ENCODE results near the gene ZNF697. TPM values are rescaled to one million over a fixed set of nuclear protein-coding genes. Genes with fewer than 3 reads are reported as not detected.

The ZNF697 gene
- total RNA-seq, 2 donors from 2014 or later: 12.0 to 14.8 TPM

DNA sequence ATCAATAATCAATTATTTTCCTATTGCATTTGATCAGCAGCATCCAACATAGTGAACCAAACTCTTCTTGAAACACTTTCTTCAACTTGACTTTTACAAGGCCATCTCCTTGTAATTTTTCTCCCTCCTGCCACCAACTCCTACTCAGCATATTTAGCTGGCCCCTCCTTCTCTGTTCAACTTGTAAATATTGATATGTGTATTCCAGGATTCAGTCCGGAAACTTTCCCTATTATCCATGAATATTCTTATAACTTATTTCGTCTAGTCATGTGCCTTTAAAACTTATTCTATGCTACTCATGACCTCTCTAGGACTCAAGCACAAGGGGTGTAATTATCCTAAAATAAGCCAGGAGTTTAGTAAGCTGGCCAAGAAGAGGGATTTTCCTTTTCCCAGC is 52.9 kb downstream of the ZNF697 start:
- H3K27ac Mint-ChIP-seq: no peak overlapping the region
- WGBS, 2 experiments (ENCODE audit: insufficient coverage in 1 of 2, insufficient read length in 1 of 2): 84 to 100% methylated on average over 1 to 2 of the region's 2 CpGs

DNA sequence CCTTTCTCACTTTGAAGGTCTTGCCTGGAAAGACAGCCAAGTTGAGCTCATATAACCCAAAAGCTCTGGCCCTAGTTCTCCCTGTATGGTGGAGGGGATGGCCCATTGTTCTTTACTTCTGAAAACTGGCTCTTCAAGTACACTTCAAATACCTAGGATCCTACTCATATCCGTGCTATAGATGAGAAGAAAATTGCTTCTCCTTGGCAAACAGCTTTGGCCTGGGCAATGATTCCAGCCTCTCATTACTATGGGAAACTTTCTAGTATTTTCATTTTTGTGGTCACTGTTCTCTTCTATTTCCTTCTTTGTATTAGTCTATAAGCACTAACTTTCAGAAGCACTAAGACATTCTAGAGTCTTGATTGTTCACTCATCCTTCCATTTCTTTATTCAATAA is 53.7 kb downstream of the ZNF697 start:
- Histone ChIP-seq H3K4me3 (ENCODE audit: low read length) (no peak overlapping the region), H3K4me1 (ENCODE audit: control insufficient read depth, insufficient read depth, low read length) (no peaks in the 10 kb centered on the region), H3K9ac (ENCODE audit: extremely low read depth, low read length, poor library complexity, severe bottlenecking) (no peak overlapping the region), H3K27ac (ENCODE audit: low read depth, low read length) (no peak overlapping the region), H3K27me3 (ENCODE audit: control insufficient read depth, insufficient read depth, low read length, poor library complexity, severe bottlenecking) (no peaks in the 10 kb centered on the region), H3K9me3 (ENCODE audit: control insufficient read depth, low read length) (no peaks in the 10 kb centered on the region), H3K36me3 (ENCODE audit: control insufficient read depth, insufficient read depth, low read length) (no peaks in the 10 kb centered on the region)
- TF ChIP-seq CTCF (conservative IDR thresholded peaks at IDR 0.05): no peak
- Mint-ChIP-seq H3K4me3 (no peak overlapping the region), H3K27ac (no peak overlapping the region), H3K4me1 (no peaks in the 10 kb centered on the region), H3K36me3 (ENCODE audit: low read depth) (no peaks in the 10 kb centered on the region), H3K9me3 (peaks cover 2% of the 10 kb centered on the region), H3K27me3 (ENCODE audit: insufficient read depth) (peaks cover 2% of the 10 kb centered on the region)
- WGBS, 2 experiments (ENCODE audit: insufficient coverage in 1 of 2, insufficient read length in 1 of 2): 86% methylated on average over 1 of the region's 1 CpG; no CpG with 5 or more reads in 1 of the 2 experiments
- no peak for DNase-seq

More for the DNA sequence above, 52.9 kb downstream of the ZNF697 start:
- Histone ChIP-seq H3K27ac (ENCODE audit: low read depth, low read length) (no peak overlapping the region), H3K4me1 (ENCODE audit: control insufficient read depth, insufficient read depth, low read length) (no peaks in the 10 kb centered on the region), H3K36me3 (ENCODE audit: control insufficient read depth, insufficient read depth, low read length) (no peaks in the 10 kb centered on the region), H3K27me3 (ENCODE audit: control insufficient read depth, insufficient read depth, low read length, poor library complexity, severe bottlenecking) (no peaks in the 10 kb centered on the region), H3K4me3 (ENCODE audit: low read length) (no peak overlapping the region), H3K9me3 (ENCODE audit: control insufficient read depth, low read length) (no peaks in the 10 kb centered on the region), H3K9ac (ENCODE audit: extremely low read depth, low read length, poor library complexity, severe bottlenecking) (no peak overlapping the region)
- Mint-ChIP-seq H3K4me1 (no peaks in the 10 kb centered on the region), H3K27me3 (ENCODE audit: insufficient read depth) (peaks cover 2% of the 10 kb centered on the region), H3K9me3 (peaks cover 2% of the 10 kb centered on the region), H3K36me3 (ENCODE audit: low read depth) (no peaks in the 10 kb centered on the region), H3K4me3 (no peak overlapping the region)
- no peak for TF ChIP-seq CTCF (conservative IDR thresholded peaks at IDR 0.05)
- DNase-seq: no peak

DNA sequence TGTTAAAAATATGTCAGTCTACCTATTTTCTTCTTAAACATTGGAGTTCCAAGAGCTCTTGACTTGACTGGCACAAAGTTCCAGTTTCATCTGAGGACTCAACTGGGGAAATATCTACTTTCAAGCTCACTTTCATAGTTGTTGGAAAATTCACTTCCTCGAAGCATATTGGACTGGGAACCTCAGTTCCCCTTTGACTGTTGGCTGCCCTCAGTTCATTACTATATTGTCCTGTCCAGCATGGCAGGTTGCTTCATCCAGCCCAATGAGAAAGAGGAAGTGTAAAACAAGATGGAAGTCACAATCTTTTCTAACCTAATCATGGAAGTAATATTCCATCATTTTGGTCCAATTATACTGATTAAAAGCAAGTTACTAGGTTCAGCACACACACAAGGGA is 54.3 kb downstream of the ZNF697 start:
- no peaks in the 10 kb centered on the region for H3K27me3 ChIP-seq (ENCODE audit: control insufficient read depth, insufficient read depth, low read length, poor library complexity, severe bottlenecking)
- Mint-ChIP-seq H3K4me1 (no peaks in the 10 kb centered on the region), H3K27ac (no peak overlapping the region), H3K9me3 (peaks cover 2% of the 10 kb centered on the region), H3K27me3 (ENCODE audit: insufficient read depth) (peaks cover 2% of the 10 kb centered on the region), H3K36me3 (ENCODE audit: low read depth) (no peaks in the 10 kb centered on the region), H3K4me3 (no peak overlapping the region)
- no peak overlapping the region for H3K4me3 ChIP-seq (ENCODE audit: low read length)
- WGBS, 2 experiments (ENCODE audit: insufficient coverage in 1 of 2, insufficient read length in 1 of 2): 83% methylated on average over 1 of the region's 1 CpG; no CpG with 5 or more reads in 1 of the 2 experiments
- TF ChIP-seq CTCF (conservative IDR thresholded peaks at IDR 0.05): no peak
- H3K9ac ChIP-seq (ENCODE audit: extremely low read depth, low read length, poor library complexity, severe bottlenecking): no peak overlapping the region
- H3K27ac ChIP-seq (ENCODE audit: low read depth, low read length): no peak overlapping the region
- no peaks in the 10 kb centered on the region for H3K36me3 ChIP-seq (ENCODE audit: control insufficient read depth, insufficient read depth, low read length)
- no peaks in the 10 kb centered on the region for H3K9me3 ChIP-seq (ENCODE audit: control insufficient read depth, low read length)
- DNase-seq: no peak
- H3K4me1 ChIP-seq (ENCODE audit: control insufficient read depth, insufficient read depth, low read length): no peaks in the 10 kb centered on the region

All from endodermal cell (in vitro differentiated cells).